Measurements from ENCODE around the gene DLEC1.
A peak's percentile ranks its signal among the peaks of the same experiment; 100 is the strongest.

DLEC1 gene

DNA sequence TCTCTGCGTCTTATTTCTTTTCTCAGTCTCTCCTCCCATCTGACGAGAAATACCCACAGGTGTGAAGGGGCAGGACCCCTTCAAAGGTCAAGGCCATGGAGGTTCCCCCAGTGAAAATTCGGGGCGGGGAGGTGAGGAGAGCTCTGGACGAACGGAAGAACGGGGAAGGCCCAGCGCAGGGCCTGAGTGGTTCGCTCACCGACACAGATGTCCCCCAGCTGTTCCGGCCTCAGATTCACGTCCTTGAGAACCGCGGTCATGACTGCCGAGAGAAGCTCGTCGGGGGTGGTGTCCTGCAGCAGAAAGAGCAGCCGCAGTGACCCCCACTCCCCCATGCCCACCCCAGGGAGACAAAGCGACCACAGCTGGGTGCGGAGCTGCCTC, 97.4 kb downstream of the DLEC1 start:
- TF ChIP-seq SIN3A (IDR thresholded peaks at IDR 0.05; ENCODE audit: borderline replicate concordance, insufficient read depth, low read length) (no peak), FOXP2 (optimal IDR thresholded peaks at IDR 0.05; ENCODE audit: borderline replicate concordance, extremely low read depth, extremely low read length, insufficient read depth) (no peak), TAF1 (IDR thresholded peaks at IDR 0.05; ENCODE audit: borderline replicate concordance, insufficient read depth, low read length) (no peak), POLR2AphosphoS5 (IDR thresholded peaks at IDR 0.05; ENCODE audit: low read depth, low read length) (no peak), REST (IDR thresholded peaks at IDR 0.05; ENCODE audit: insufficient read depth in 1 of 2, low read depth in 2 of 2, low read length in 2 of 2) (no peak)

DNA sequence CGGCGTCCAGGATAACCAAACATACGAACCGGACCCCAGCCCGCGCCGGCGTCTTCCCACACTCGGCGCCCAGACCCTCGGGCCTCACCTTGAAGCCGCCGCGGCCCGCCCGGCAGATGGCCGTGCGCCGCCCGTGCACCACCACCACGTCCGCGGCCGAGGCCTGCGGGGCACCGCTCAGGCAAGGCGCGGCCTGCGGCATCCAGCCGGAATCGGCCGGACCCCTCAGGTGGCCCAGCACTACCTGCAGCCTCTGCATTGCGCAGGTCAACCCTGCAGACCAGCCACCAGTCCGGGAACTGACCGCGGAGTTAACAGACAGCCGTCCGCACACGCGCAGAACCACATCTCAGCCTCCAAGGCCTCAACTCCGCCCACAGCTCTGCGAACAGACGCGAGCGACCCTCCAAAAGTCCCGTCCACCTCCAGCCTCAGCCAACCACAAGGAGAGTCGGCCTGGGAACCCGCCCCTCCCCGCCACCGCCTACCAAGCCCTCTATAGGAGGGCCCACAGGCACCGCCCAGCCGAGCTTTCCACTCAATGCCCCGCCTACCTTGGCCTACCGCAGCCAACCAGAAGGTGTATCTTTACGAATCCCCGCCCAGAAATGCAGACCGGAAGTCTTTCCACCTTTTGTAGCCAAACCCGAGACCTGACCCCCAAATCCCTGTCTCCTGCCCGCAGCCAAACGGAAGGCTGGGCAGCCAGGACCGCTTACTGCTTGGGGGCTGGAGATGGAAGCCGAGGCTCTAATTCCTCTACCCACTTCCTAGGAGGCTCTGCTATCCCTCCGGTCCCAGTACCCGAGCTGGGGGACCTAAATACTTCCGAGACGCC, 98.0 kb downstream of the DLEC1 start, which contains the start of gene ACAA1:
Gene ACAA1 (minus strand): TSS at position 351 of the 838 bp plus-strand sequence. CDS start 92 bp downstream, at position 259.
- TF ChIP-seq REST (IDR thresholded peaks at IDR 0.05; ENCODE audit: insufficient read depth in 1 of 2, low read depth in 2 of 2, low read length in 2 of 2) (no peak), SIN3A (IDR thresholded peaks at IDR 0.05; ENCODE audit: borderline replicate concordance, insufficient read depth, low read length) (no peak), POLR2AphosphoS5 (IDR thresholded peaks at IDR 0.05; ENCODE audit: low read depth, low read length) (peak; percentile 83), FOXP2 (optimal IDR thresholded peaks at IDR 0.05; ENCODE audit: borderline replicate concordance, extremely low read depth, extremely low read length, insufficient read depth) (no peak), TAF1 (IDR thresholded peaks at IDR 0.05; ENCODE audit: borderline replicate concordance, insufficient read depth, low read length) (0 out of 2 replicates have a peak, but pooled peaks have one; percentile 17)

DNA sequence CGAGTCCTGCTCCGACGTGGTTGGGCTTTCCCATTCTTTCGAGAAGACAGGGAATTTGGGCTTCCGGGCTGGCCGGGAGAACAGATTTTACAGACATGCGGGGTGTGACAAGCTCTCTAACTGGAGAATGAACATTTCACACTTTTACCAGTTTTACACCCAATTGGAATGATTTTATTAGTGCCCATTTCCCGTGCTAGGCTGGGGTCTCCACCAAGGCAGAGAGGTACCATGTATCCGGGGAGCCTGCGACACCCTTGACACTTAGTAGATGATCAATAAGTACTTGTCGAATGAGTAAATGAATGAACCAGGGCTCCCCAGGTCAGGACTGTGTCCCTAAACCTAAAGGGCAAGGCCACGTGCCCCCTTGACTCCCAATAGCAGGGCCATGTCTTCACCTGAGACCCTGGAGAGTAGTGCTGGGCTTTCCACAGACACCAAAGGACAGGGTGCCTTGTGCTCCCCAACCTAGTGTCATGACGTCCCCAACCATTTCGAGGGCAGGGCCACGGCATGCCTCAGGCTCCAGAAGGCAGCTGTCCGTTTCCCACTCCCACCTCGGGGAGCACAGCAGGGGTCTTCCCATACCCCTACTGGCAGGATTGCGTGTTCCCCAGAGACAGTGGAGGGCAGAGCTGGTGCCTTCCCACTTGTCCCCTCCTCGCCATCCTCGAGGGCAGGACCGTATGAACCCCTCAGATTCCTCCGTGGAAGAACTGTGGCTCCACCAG, 98.8 kb downstream of the DLEC1 start:
- TF ChIP-seq SIN3A (IDR thresholded peaks at IDR 0.05; ENCODE audit: borderline replicate concordance, insufficient read depth, low read length) (no peak), TAF1 (IDR thresholded peaks at IDR 0.05; ENCODE audit: borderline replicate concordance, insufficient read depth, low read length) (no peak), POLR2AphosphoS5 (IDR thresholded peaks at IDR 0.05; ENCODE audit: low read depth, low read length) (no peak), FOXP2 (optimal IDR thresholded peaks at IDR 0.05; ENCODE audit: borderline replicate concordance, extremely low read depth, extremely low read length, insufficient read depth) (no peak), REST (IDR thresholded peaks at IDR 0.05; ENCODE audit: insufficient read depth in 1 of 2, low read depth in 2 of 2, low read length in 2 of 2) (no peak)

- TF ChIP-seq SIN3A (IDR thresholded peaks at IDR 0.05; ENCODE audit: borderline replicate concordance, insufficient read depth, low read length): no peak
- no peak for TF ChIP-seq FOXP2 (optimal IDR thresholded peaks at IDR 0.05; ENCODE audit: borderline replicate concordance, extremely low read depth, extremely low read length, insufficient read depth)
- TF ChIP-seq POLR2AphosphoS5 (IDR thresholded peaks at IDR 0.05; ENCODE audit: low read depth, low read length): no peak
- no peak for TF ChIP-seq TAF1 (IDR thresholded peaks at IDR 0.05; ENCODE audit: borderline replicate concordance, insufficient read depth, low read length)
- no peak for TF ChIP-seq REST (IDR thresholded peaks at IDR 0.05; ENCODE audit: insufficient read depth in 1 of 2, low read depth in 2 of 2, low read length in 2 of 2)
These were observed 99.6 kb downstream of the DLEC1 start, which contains the start of gene MYD88 for GRCh38 chr3:38138349-38139190. Gene MYD88, plus strand, starts transcription at chr3:38138661. Its CDS starts 40 bp downstream, at chr3:38138701.

Measured in PFSK-1 (cell line).